TTC549 (cell line): ENCODE results near the gene CPNE2.

Experiments used
- FAIRE-seq: peaks from 2 replicates; lab custom pipeline; 2012; peaks lifted over from hg19 to GRCh38; lab: Jason Lieb, UNC

Gene CPNE2

DNA sequence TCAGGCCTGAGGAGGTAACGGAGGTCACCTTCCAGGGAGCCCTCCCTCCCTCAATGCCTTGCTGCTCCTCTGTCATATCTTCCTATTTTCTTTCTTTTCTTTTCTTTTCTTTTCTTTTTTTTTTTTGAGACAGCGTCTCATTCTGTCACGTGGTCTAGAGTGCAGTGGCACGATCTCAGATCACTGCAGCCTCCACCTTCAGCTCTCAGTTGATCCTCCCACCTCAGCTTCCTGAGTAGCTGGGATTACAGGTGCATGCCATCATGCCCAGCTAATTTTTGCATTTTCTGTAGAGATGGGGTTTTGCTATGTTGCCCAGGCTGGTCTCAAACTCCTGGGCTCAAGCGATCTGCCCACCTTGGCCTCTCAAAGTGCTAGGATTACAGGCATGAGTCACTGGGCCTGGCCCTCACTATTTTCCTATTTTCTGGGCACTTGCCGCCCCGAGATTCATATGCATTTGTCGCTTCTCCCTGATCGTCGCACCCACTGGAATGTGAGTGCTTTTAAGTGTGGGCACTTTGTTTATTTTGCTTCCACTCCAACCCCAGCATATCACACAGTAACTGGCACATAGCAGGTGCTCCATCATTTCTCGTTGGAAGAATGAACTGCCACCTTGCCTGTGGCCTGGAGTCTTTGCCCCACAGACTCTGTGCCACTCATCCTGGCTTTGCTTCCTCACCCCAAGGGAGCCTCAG is 31.7 kb downstream of the CPNE2 start:
- FAIRE-seq: no peak

DNA sequence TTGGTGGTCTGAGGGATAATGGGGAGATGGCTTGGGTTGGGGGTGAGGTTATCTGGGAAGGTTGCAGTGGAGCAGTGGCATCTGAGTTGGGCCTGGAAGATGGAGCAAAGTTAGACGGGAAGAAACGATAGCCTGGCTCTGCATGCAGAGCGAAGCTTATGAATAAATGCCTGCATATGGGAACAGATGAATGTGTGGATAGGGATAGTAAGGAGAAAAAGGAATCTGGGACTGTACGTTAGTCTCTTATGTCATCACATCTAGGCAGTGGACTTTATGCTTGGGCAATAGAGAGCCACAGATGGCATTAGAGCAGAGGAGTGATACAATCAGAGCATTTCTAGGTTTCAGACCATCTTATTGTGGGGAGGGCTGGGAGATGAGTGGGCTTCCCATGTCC is 33.0 kb downstream of the CPNE2 start:
- FAIRE-seq: no peak

DNA sequence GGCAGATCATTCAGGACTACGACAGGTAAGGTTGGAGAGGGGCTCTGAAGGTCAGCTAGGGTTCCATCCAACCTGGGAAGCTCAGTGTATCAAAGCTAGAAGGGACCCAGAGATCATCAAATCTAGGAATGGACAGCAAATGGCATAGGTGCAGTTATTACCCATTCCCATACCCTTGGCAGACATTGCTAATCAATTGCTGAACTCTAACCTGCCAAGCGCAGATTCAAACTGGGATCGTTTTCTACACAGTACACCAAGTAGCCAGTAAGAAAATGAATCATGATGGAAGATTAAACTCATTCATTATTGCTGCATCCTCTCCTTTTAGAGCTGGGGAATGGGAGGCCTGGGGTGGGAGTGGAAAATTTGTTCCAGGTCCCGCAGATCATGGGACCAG is 33.6 kb downstream of the CPNE2 start:
- no peak for FAIRE-seq

DNA sequence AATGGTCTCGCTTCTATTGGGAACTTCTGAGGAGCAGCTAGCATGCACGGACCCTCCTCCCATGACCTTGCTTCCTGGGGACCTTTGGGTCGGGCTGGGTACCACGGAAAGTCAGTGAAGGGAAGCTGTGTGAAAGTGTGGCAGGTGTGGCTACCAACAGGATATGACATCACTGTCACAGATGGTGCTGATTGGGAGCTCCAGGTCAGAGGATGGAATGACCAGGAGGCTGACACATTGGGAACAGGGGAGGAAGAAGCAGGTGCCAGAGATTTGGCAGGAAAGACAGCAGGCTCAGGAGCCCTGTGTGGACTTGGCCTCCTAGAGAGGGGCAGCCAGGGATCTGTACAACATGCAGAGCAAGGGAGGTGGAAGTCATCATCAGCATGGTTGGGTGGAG is 34.0 kb downstream of the CPNE2 start:
- FAIRE-seq: no peak

DNA sequence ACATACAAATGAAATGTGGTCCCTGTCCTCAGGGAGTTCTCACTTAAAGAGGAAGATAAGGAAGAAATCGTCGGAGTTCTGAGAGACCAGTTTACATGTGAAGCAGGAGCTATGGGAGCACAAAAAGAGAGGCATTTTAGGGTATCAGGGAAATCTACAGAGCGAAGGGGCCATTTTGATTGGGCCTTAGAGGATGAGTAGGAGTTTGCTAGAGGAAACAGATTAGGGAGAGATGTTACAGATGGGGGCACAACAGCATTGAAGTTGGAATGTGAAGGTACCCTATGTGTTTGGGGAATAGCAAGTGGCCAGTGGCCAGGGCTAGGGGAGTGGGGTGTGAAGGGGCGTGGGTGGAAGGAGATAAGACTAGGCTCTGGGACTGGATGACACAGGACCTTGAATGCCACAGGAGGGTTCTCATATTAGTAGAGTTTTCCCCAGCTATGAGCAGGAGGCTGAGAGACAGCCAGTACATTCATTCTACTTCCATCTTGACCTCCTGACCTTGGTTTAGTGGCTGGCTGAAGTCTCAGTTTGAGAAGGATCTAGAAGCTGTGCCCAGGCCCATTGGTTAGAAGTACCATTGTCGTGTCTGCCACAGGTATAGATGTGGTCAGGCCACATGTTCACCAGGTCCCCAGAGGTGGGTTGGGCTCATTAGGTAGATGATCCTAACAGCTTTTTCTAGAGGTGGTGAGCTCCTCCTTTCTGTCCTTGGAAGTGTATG is 34.8 kb downstream of the CPNE2 start:
- FAIRE-seq: no peak

DNA sequence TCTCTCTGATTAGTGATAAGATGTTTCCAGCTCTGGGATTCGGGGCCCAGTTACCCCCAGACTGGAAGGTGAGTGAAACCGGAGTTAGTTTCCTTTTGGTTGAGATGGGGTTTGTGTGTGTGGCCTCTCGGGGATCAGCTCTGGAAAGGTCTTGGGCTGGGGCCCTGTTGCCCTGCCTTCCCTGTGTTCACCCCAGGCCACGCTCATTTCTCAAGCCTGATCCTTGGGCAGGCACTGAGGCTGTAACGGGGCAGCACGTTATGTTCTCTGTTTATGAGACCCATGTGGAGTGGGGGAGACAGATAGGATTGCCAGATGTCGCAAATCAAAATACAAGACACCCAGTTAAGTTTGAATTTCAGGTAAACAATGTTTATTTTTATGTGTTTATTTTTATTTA is 35.5 kb downstream of the CPNE2 start:
- no peak for FAIRE-seq

DNA sequence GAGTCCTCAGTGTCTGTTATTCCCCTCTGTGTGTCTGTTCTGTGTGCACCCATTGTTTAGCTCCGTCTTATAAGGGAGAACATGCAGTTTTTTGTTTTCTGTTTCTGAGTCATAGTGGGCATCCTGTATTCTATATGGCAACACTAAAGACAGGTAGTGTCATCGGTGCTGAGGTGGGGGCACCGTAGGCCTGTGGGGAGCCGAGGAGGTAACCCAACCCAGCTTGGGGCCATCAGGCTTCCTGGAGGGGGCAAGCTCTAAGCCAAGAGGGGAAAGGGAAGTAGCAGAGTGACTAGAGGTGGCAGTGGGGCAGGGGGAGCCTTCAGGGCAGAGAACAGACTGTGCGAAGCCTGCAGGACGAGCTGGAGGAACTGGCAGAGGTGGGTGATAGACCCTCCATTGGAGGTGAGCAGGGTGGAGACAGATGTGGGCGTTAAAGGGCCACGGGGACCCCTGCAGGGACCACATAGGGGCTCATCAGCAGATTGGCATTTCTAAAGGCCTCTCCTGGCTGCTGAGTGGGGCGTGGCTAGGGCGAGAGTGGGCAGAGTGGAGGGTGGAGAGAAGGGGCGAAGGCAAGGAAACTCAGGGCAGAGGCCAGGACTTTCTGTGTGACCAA is 36.5 kb downstream of the CPNE2 start:
- no peak for FAIRE-seq

DNA sequence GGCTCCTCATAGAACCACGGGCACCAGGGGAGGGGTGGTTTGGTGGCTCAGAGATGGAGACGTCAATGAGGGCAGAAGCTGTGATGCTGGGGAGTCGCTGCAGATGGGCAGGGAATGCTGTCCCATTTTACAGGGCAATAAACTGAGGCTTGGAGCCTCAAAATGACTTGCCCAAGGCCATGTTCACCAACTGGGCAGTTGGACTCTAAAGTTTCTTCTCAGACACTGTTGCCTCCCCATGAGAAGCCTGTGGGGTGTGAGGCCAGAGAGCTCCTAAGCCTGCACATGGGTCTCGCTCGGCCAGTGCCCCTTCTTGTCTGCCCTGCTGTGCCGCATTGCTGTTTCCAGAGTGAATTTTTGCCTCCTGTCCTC is 38.6 kb downstream of the CPNE2 start:
- FAIRE-seq: no peak

DNA sequence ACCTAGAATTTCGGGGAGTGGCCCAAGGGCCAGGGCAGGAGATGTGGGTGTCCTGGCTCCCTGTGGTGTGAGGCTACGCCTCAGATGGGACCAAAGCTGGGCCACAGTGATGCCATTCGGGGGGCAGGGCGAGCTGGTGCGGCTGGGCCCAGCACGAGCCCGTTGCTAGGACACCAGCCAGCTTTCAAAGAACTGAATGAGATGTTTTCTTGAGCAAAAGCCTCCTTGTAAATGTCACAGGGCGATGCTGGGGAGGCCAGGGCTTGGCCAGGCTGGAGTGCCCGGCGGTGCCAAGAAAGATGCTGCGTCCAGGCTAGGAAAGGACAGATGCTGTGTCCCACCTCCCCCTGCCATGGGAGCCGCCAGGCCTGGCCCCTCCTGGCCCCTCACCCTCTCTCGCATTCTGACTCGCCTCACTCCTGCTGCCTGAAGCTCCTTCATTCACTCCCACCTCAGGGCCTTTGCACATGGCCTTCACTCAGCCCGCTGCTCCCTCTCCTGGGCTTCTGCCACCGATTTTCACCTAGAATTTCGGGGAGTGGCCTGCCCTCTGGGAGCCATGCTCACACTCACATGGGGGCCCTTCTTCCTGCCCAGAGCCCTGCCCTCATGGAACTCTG is 39.1 kb downstream of the CPNE2 start:
- no peak for FAIRE-seq

DNA sequence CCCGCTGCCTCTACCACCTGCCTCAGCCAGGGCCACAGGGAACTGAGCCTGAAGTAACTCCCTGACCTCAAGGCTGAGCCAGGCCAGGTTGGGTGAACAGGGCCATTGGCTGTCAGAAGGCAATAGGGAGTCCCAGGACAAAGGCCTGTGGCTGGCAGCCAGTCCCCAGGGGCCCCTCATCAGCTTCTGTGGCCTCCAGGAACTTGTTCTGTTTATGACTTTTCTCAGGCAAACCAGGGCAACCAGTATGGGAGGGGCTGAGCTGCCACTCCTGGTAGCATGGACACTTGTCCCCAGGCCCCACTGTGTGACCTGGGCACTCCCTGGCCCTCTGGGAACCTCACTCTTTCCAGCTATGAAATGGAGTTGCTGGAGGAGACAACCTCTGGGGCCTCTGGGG is 40.1 kb downstream of the CPNE2 start:
- FAIRE-seq: no peak

DNA sequence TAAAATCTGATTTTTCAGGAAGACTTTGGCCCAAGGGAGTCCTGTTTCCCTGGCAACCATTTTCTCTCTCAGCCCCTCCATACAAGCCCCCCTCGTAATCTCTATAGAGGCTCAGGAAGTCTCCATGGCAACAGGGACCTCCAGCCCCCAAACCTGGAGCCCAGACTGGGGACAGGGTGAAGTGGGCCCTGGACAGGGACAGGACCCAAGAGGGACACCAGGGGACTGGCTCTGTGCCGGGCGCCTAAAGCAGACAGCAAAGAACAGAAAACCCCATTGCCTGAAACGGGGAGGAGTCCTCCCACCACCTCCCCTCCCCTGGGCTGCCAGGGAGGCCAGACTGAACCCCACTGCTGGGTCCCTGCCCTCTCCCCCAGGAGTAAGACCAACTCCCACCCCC is 40.6 kb downstream of the CPNE2 start:
- no peak for FAIRE-seq

DNA sequence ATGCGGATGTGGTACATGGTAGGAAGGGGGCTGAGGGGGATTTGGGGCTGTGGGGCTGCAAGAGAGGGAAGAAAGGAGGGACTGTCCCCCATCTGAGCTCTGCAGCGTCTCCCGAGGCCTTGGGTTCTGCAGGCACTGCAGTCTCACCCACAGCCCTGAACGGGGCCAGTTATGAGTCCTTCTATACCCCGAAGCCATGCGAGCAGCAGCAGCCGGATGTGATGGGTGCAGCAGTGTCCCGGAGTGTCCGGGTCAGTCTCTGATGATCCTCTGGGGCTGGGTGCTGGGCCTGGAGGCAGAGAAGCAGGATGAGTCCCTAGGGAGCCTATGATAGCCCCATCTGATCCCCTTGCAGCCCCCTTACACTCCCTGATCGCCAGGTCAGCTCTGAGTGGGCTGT is 41.5 kb downstream of the CPNE2 start:
- FAIRE-seq: no peak

DNA sequence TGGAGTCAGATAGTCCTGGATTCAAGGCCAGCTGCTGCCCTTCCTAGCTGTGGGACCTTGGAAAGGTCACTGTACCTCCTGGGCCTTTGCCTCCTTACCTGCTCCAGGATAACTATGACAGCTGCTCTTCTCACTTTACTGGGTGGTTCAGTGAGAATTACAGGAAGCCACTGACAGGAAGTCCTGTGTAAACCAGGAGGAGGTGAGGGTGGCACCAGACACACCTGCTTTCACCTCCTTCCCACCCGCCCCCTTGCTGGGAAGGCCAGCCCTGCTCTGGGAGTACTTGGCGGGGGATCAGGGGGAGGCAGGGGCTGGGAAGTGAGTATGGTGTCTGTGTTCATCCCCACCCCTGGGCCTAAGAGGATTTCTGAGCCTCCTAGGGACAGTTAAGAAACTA is 42.6 kb downstream of the CPNE2 start:
- FAIRE-seq: no peak

DNA sequence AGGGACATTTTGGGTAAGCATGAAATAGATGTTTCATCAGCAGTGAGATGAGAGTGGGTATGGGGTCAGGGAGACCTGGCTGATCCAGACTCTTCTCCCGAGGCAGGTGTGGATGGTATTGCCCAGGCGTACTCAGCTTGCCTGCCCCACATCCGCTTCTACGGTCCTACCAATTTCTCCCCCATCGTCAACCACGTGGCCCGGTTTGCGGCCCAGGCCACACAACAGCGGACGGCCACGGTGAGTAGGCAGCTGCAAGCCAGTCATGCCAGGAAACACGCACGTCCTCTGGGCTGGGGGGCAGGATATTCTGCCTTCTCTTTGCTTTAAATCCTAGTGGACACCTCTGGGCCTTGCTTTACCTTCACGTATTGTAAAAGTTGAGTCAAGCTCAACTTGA is 44.7 kb downstream of the CPNE2 start:
- no peak for FAIRE-seq

DNA sequence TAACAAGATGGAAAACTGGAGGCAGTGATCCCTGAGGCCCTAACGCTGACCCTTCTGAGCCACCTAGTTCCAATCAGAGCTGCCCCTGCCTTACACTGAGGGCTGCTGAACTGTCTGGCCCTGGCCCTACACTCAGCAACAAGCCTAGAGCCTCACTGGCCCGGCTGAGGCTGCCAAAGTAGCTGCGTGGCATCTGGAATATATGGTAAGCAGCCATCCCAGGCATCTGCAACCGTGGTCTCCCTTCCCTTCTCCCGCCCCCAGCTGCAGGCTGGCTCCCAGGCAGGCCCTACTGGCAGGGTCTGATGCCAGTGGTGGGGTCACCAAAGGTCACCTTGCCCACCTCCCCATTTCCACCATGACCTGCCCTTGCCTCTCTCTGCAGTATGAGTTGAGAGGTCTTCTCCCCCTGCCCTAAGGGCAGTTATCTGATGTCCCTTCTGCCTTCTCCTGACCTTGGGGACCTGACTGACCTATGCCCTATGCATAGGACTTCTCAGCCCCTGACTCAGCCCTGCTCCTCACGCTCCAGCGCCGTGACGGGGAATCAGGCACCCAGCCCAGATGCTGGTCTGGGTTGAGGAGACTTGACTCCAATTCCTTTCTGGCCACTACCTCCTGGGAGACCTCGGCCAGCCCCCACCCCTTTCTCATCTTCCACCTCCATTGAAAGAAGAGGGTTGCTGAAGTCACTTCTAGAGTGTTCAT is 45.3 kb downstream of the CPNE2 start:
- no peak for FAIRE-seq

DNA sequence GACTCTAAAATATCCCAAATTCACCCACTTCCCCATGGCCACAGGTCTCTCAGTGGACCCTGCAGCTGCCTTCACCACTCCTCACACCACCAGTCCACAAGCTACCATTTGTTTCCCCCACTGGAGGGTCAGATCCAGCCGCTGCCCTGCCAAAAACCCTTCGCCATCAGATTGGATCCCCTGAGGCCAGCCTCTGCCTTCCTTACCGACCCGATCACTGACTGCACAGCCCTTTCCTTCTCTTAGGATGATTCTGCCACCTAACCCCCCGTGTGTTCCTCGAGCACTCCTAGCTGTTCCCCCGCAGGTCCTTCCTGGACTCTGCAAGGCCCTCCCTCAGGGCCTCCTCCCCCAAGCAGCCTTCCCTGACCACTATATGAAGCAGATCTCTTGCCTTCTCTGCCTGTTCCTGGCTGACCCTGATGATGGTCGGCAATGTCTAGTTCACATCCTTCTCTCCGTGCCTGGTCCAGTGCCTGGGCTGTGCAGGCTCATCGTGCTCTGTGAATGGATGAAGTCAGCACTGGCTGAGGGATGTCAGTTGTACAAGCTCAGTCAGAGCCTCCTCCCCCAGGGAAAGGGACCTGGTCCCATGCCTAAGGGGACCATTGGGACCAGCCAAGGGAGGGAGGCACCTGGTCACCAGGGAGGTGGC is 46.0 kb downstream of the CPNE2 start:
- FAIRE-seq: no peak

DNA sequence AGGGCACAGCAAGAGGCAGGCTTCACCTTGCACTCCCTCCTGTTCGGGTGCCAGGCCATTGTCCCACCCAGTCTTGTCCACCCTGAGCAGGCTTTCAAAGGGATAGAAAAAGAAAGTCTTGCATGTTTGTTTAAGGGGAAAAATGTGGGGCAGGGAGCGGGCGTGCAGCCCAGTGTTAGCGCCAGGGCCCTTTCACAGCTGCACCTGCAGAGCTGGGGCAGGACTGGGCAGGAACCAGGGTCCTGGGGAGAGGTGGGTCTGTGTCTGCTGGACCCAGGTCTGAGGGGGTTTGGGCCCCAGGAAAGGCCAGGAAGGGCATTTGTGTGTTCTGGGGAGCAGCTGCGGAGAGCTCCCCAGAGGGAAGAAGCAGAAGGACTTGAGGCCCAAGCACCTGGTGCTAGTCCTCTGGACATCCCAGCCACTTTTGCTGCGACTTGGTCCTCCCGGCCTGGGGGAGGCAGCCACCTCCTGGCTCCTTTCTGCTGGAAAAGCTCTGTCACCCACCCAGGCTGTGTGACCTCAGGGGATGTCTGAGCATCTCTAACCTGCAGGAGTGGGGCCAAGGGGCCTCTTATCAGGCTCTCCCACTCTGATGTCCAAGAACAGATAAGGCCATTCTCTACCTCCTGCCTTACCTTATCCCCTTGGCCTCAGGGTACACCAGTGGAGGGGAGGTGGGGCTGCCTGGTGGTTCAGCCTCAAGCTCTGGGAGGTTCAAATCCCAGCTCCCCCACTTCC is 48.7 kb downstream of the CPNE2 start:
- no peak for FAIRE-seq

DNA sequence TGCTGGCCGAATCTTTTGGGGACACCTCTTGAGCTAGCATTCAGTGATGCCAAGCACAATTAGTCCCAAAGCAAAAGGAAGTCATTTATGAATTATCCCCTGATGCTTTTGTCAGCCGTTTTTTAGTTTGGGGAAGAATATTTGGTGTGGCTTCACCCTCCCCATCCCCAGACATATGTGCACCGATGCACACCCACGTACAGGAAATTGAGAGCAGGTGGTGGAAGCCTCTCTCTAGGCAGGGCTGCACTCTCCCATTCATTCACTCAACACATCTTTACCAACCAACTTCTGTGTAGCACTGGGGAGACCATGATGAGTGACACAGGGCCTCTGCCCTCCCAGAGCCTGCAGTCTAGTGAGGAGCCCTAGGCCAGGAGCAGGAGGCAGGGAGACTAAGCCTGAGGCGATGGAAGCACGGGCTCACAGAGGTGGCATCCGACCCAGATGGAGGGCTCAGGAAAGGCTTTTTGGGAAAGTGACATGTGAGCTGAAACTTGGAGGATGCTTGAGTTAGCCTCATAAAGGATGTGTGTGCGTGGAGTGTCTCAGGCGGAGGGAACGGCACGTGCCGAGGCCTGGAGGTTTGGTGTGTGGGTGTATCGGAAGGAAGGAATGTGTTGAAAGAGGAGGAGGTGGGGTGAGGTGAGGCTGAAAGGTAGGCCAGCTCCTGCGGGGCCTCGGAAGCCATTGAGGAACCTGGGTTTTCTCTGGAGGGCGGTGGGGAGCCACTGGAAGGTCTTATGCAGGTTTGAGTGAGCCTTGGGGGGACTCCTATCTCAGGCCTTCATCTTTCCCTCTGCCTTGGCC is 49.6 kb downstream of the CPNE2 start:
- no peak for FAIRE-seq

DNA sequence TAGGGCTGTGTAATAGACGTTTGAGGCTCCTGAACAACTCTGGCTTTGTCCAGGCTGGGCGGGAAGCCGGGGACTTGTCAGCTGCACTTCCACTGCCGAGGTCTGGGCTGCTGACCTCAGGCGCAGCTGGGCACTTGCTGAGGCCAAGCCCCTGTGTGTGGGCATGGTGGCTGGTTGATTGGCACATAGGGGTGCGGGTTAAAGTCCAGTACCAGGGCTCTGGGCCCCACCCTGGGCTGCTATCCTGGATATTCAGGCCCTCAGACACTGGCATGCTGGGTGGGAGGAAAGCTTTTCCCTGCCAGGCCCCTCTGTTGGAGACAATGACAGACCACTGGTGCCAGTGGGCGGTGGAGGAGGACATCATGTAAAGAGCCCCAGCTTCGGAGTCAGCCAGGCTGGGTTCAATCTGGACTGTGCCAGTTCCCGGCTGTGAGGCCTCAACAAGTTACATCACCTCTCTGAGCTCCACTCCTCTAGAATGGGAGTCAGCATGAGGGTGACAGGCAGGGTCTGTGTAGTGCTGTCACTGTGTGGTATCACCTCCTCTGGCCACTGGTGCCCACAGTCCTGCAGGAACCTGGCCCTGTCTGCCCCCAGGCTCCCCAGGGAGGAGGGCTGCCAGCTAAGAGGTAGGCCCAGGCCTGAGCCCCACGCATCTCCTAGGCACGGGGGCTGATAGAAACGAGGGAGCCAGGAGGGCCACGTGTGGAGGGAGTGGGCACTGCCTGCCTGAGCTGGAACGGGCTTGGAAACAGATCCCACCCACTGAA is 51.0 kb downstream of the CPNE2 start:
- FAIRE-seq: no peak

DNA sequence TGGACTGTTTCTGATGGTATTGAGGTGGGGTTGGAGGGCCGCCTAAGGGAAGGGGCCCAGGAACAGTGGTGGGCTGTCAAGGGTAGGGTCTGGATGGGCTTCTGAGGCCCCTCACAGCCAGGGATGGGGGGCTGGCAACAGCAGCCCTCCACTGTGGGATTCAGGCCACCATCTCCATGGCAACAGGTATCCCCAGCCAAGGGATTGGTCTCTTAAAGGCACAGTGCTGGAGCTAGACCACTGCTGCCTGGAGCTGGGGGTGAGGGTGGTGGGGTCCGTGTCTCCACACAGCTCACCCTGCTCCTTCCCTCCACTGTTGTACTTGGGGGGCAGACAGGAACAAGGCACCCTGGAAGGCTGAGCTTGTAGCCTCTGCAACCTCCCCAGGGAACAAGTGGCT is 51.6 kb downstream of the CPNE2 start:
- FAIRE-seq: no peak
